Measurements from ENCODE around the gene DENND4B.

The DENND4B gene

DNA sequence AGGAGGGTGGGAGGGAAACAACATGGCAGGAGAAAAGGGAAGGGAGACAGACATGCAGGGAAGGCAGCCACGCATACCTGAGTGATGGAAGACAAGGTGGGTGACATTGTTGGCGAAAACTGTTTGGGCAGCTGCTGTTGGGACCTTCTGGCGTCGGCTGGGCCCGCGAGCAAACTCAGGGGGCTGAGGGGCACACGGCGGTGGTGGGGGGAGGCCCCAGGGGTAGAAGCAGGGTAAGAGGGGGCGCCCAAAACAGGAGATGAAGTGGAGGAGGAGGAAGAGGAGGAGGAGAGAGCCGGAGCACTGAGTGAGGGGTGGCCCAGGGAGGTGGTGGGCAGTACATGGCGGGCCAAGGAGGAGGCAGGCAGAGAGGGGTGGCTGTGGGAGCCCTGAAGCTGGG, 4.7 kb upstream of the DENND4B start:
- no peak for DNase-seq (ENCODE audit: low spot score)
- no peak for FAIRE-seq

- FAIRE-seq (no peak), DNase-seq (ENCODE audit: low spot score) (peak; percentile 71)
Measured at GRCh38 chr1:153945795-153946621, 510 bp downstream of the DENND4B start.

DNA sequence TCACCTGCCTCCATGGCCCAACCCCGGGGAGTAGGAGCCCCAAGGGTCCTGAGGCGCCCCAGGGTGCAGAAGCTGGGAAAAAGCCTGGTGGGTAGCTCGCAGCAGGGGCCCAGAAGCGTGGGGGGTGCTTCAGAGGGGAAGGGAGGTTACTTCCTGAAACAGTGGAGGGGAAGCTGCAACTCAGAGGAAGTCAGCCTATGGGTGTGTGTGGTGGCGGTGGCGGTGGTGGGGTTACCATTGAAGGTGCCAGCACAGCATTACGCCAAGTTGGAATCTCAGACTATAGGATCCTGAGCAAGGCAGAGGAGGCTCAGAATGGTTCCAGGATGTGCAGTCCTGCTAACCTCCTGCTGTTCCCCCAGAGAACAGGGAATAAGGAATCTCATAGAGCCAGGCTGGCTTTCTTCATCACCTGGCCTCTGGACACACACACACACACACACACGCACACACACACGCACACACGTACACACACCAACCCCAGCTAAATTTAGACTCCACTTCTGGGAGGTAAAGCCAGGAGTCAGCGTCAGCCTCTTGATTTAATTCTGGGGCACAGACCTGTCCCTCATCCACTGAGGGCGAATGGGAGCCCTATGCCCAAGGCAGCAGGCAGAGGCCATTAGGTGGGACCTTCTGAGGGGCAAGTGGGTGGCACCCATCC, 1.3 kb downstream of the DENND4B start:
- DNase-seq (ENCODE audit: low spot score) (no peak), FAIRE-seq (no peak)

DNA sequence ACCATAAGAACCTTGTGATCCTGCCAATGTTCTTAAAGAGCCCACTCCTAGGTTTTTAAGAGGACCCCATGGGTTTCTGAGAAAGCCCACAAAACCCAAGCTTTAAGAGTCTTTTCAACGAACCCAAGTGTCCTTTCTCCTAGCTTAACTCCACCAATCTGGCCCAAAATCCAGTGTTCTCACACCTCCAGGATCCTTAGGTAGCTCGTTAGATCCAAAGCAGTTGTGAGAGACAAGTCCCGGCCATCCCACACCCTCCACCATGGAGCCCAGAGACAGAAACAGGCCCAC, 1.7 kb downstream of the DENND4B start:
- FAIRE-seq: no peak
- DNase-seq (ENCODE audit: low spot score): no peak

DNA sequence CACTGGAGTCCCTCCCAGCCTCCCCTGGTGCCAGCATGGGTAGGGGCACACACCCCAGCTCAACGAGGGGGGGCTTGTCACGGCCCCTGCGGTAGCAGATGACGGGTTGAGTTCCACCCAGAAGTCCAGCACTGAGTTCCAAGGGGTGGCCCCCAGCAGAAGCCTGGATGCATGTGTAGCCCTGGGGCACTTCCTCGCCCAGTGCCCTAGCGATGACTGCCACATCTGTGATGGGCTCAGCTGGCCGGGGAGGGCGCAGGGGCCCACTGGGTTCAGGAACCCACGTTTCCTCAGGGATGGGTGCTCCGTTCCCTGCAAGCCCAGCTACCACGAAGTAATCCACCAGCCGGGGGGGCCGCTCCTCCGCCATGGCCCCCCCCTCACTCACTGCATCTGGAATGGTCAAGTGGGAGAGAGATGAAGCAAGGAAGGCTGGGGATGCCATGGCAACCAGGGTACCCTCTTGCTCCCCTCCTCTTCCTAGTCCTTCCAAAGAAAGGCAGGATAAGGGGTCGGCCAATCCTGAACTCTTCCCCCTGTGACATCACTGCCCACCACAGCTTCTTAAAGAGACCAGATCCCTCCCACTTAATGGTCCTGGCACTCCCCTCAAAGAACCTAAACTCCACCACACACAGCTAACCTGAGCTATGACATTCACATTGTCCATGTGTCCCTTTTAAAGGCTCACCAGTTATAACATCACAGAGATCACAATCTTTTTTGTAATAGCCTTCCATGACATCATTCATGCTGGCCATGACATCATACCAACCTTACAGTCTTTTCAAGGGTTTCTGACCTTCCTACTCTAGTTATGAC, 2.3 kb downstream of the DENND4B start:
- DNase-seq (ENCODE audit: low spot score): no peak
- FAIRE-seq: no peak

DNA sequence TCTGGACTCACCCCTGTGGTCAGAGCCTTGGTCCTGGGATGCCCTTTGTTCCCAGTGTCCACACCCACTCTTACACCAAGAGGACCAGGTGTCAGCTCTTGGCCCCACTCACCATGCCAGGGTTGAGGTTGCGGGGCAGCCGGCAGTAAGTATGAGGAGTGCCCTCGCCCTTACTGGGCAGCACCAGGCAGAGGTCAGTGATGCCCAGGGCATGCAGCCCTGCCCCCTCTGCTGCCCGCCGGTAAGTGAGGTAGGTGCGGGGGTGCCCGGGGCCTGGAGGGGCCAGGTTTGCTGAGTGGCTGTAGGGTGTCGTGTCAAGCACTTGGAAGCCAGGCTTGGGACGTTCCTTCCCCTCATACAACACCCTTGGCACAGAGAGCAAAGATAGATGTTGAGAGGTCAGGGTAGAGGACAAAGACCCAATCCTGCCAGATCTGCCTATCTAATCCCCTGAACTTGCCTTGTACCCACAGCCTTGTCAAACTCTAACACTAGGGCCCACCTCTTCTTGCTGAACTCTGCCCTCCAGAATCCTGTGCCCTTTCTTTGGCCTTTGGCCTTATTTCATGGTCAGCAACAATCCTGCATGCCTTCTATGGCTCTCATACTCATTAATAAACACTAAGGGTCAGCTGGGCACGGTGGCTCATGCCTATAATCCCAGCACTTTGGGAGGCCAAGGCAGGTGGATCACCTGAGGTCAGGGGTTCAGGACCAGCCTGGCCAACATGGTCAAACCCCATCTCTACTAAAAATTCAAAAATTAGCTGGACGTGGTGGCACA, 3.6 kb downstream of the DENND4B start:
- peak; percentile 40 for FAIRE-seq
- no peak for DNase-seq (ENCODE audit: low spot score)

- DNase-seq (ENCODE audit: low spot score) (no peak), FAIRE-seq (no peak)
Measured at GRCh38 chr1:153941826-153942725, 4.4 kb downstream of the DENND4B start.

DNA sequence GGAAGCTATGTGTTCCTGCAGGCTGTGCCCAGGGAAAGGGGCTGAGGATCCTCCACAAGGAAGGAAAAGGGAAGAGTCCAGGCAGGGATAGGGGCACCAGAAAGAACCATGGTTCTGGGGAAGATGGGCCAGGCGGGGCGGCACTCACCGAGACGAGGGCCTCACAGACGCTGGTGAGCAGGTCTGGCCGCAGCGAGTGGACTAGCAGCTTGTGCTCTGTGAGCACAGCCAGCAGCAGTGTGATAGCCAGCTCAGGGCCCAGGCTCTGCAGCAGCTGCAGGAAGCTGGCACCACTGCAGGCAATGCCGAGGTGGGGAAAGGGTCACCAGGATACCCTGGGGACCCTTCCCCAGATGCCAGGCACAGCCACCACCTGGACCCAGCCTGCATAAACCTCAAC, 5.8 kb downstream of the DENND4B start:
- DNase-seq (ENCODE audit: low spot score): no peak

DNA sequence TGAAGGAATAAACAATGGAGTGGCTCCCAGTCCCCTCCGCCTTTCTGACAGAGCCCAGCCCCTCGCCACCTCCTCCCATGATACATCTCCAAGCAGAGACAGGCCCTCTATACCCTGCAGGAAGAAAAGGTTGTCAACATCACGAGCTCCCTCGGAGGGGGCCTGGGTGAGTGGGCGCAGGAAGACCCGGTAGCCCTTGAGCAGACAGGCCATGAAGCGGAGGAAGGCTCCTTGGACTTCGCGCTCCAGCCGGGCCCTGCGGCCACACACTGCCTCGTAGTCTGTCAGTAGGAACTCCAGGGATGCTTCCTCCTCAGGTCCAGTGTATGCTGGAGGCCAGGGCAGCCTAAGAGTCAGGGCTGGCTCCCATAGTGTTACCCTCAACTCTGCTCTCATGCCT, 7.0 kb downstream of the DENND4B start:
- DNase-seq (ENCODE audit: low spot score): no peak
- no peak for FAIRE-seq

More for the DNA sequence above, 5.8 kb downstream of the DENND4B start:
- no peak for FAIRE-seq

DNA sequence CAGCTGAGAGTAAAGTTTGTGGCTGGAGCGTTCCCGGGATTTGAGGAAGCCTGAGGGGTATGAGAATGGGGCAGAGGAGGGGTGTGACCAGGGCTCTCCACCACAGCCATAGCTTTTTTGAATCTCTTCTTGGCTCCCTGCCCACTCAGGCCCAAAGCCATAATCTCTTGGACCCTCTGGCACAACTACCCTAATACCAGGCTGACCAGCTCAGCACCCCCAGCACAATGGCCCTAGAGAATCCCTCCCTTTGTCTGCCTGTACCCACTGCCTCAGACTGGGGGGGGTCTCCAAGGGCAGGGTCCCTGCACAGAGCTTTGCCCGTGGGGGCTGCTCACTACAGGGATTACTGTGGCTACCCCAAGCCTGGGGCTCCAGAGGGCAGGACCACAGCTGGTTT, 7.5 kb downstream of the DENND4B start:
- no peak for DNase-seq (ENCODE audit: low spot score)
- no peak for FAIRE-seq

- FAIRE-seq: no peak
Measured at GRCh38 chr1:153937331-153937730, 9.2 kb downstream of the DENND4B start.

DNA sequence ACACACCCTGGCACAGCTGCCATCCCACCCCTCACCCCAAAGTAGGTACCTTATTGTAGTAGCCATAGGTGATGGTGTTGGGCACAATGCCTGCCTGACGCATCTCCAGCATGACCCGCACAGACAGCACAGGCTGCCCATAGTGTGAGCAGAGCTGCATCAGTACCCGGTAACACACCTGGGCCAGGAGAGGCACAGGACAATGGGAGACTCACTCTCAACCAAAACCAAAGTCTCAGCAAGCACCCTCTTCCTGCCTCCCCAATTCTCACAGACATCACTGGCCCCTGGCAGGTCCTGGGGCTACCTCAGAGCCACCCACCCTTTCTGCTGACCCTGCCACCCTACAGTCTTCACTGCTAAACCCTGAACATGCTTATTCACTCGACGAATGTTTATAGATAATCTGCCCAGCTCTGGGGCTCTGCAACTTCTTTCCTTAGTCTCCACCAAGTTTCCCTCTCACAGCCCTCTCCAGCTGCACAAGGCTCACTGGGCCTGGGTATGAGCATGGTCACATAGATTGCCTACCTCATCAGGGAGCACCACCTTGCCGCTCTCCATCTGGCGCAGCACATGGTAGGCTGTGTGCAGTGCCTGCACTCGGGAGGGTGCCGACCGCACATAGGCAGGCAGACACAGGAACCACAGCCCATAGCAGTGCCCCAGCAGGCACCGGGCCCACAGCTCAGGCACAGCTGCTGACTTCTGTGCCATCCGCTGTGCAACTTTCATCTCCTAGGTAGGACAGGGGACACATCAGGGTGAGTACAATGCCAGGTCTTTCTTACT, 10.3 kb downstream of the DENND4B start:
- no peak for DNase-seq (ENCODE audit: low spot score)
- FAIRE-seq: no peak

More at GRCh38 chr1:153937331-153937730, 9.2 kb downstream of the DENND4B start:
- no peak for DNase-seq (ENCODE audit: low spot score)

DNA sequence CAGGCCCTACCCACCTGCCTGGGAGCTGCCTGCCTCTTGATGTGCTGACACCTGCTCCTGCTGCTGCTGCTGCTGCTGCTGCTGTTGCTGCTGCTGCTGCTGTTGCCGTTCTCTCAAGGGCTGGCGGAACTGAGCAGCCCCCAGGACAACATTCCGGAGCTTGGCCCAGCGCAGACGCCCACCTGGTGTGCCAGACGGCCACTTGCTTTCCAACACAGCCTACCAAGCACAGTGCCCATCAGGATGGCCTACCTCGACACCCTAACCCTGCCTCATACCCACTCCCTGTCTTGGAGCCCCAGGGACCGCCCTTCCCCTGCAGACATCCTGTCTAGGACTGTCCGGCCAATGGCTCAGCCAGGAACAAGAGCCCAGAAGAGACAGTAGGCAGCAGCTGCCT, 11.8 kb downstream of the DENND4B start:
- FAIRE-seq (no peak), DNase-seq (ENCODE audit: low spot score) (no peak)

- FAIRE-seq: no peak
Measured at GRCh38 chr1:153933955-153934354, 12.6 kb downstream of the DENND4B start.

DNA sequence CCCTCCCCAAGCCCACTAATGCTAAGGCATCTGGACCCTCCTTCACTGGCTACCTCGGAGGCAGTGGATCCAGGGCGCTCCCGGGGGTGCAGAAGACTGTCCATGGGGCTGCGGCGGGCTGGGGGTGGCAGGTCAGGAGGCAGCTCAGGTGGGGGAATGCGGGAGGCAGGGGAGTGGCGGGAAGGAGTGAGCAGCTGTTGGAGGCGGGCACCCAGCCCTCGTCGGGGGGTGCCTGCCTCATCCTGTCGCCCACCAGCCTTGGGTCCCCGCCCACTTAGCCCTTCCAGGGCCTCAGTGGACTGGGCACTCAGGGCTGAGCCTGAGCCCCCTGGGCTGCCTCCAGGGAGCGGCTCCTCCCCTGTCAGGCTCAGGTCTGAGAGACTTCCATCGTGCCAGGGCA, 13.1 kb downstream of the DENND4B start:
- DNase-seq (ENCODE audit: low spot score): no peak
- FAIRE-seq: no peak

More at GRCh38 chr1:153933955-153934354, 12.6 kb downstream of the DENND4B start:
- no peak for DNase-seq (ENCODE audit: low spot score)

- DNase-seq (ENCODE audit: low spot score) (no peak), FAIRE-seq (no peak)
Measured at GRCh38 chr1:153932156-153933131, 14.1 kb downstream of the DENND4B start.

GRCh38 chr1:153929981-153930948, 16.3 kb downstream of the DENND4B start:
- DNase-seq (ENCODE audit: low spot score) (no peak), FAIRE-seq (no peak)

All from urothelium cell line (cell line).